Left lobe of liver (tissue), 2 donors: ENCODE results near the gene P2RX6. TPM values are rescaled to one million over a fixed set of nuclear protein-coding genes. Genes with fewer than 3 reads are reported as not detected.
"Not testable (repeated sequence)": the region's sequence is repeated elsewhere in the genome, so short reads cannot be mapped to it uniquely, and the experiment has no call there.

Experiments
- ATAC-seq: fragments of 200-7000 bp; cut with Tn5 transposase; one replicate; pipeline ENCODE4 v1.9.1; 2020; ENCODE audit warnings: mild to moderate bottlenecking, moderate library complexity
- DNase-seq: peaks from one replicate; pipeline ENCODE4 v3.0.0-alpha.2; 2020; ENCODE audit warnings: low spot score
- total RNA-seq: library from RNA; stranded (reverse); gene quantifications from one replicate; pipeline ENCODE4 v1.2.1, GENCODE V29; 2021
- donor health status: DM: no; HTN: no; CAD: no; lungs with moderate emphysema.
- donor health status: DM: no; HTN: yes; CAD: no.

The P2RX6 gene
- total RNA-seq, 1 donor from 2014 or later, result 0.28 TPM

GRCh38 chr22:21070690-21071615, 56.0 kb downstream of the P2RX6 start:
- DNase-seq (no peak), ATAC-seq (no peak)

GRCh38 chr22:21071796-21072195, 56.8 kb downstream of the P2RX6 start:
- not testable (repeated sequence) for ATAC-seq, DNase-seq

GRCh38 chr22:21073023-21073422, 58.1 kb downstream of the P2RX6 start:
- no peak for ATAC-seq
- no peak for DNase-seq

GRCh38 chr22:21073482-21073881, 58.5 kb downstream of the P2RX6 start:
- ATAC-seq, result no peak
- no peak for DNase-seq

GRCh38 chr22:21074102-21074715, 59.2 kb downstream of the P2RX6 start:
- ATAC-seq, result no peak
- no peak for DNase-seq

- DNase-seq (no peak), ATAC-seq (no peak)
Observed at GRCh38 chr22:21075516-21076138, 60.7 kb downstream of the P2RX6 start.

GRCh38 chr22:21076912-21077625, 62.1 kb downstream of the P2RX6 start:
- DNase-seq, result no peak

More at GRCh38 chr22:21076912-21077625, 62.1 kb downstream of the P2RX6 start:
- no peak for ATAC-seq

Other genes starting within 250 kb of the P2RX6 start
- 261 TPM for gene SERPIND1, start 241.1 kb upstream of the P2RX6 start, total RNA-seq
- 40.4 TPM for gene PI4KA, start 156.4 kb upstream of the P2RX6 start, total RNA-seq
- gene SNAP29, start 156.2 kb upstream of the P2RX6 start, total RNA-seq, result 24.6 TPM
- gene CRKL, start 97.8 kb upstream of the P2RX6 start, total RNA-seq, result 41.4 TPM
- gene AIFM3, start 47.9 kb upstream of the P2RX6 start, total RNA-seq, result 1.3 TPM
- gene LZTR1, start 32.9 kb upstream of the P2RX6 start, total RNA-seq, result 36.7 TPM
- 16.9 TPM for gene THAP7, start 13.0 kb upstream of the P2RX6 start, total RNA-seq
- gene SLC7A4, start 17.4 kb downstream of the P2RX6 start, total RNA-seq, result 0.23 TPM
- not detected for gene LRRC74B, start 30.8 kb downstream of the P2RX6 start, total RNA-seq